Mesenchymal stem cell (in vitro differentiated cells and primary cell): Measurements from ENCODE around the gene MAGEB3.

Source experiments
- DNase-seq: peaks from one replicate; pipeline ENCODE4 v3.0.0-alpha.2; 2013
- H2AFZ ChIP-seq: one replicate; pipeline ENCODE4 v1.6.1; 2013; ENCODE audit warnings: low read depth, mild to moderate bottlenecking, control low read depth, inconsistent platforms, low read length, moderate library complexity
- H2AK5ac ChIP-seq: 2 replicates; pipeline ENCODE4 v1.6.1; 2013; ENCODE audit warnings: low read length, moderate library complexity, mild to moderate bottlenecking, inconsistent platforms; ENCODE audit not compliant: severe bottlenecking
- H2BK120ac ChIP-seq: one replicate; pipeline ENCODE4 v1.6.1; 2013; ENCODE audit warnings: low read depth, mild to moderate bottlenecking, inconsistent platforms, low read length, moderate library complexity
- H2BK12ac ChIP-seq, 2 experiments: one replicate each; pipeline ENCODE4 v1.6.1; 2013; ENCODE audit warnings: inconsistent platforms in 2 of 2, low read length in 2 of 2, mild to moderate bottlenecking in 2 of 2, moderate library complexity in 2 of 2, control low read depth in 1 of 2
- H2BK15ac ChIP-seq: one replicate; pipeline ENCODE4 v1.6.1; 2013; ENCODE audit warnings: mild to moderate bottlenecking, low read depth, inconsistent platforms; ENCODE audit not compliant: poor library complexity, severe bottlenecking
- H2BK5ac ChIP-seq: 2 replicates; pipeline ENCODE4 v1.6.1; 2013; ENCODE audit warnings: low read depth, mild to moderate bottlenecking, low read length, control low read depth, inconsistent platforms; ENCODE audit not compliant: poor library complexity, severe bottlenecking
- H3K14ac ChIP-seq, 2 experiments: one replicate each; pipeline ENCODE4 v1.6.1; 2013; ENCODE audit warnings: inconsistent platforms in 2 of 2, low read length in 2 of 2, control low read depth in 1 of 2, mild to moderate bottlenecking in 1 of 2, moderate library complexity in 1 of 2
- H3K18ac ChIP-seq, 2 experiments: one replicate each; pipeline ENCODE4 v1.6.1; 2013; ENCODE audit warnings: inconsistent platforms in 2 of 2, low read length in 2 of 2, control low read depth in 1 of 2, low read depth in 1 of 2, mild to moderate bottlenecking in 1 of 2
- H3K23ac ChIP-seq, 2 experiments: one replicate each; pipeline ENCODE4 v1.6.1; 2013; ENCODE audit warnings: inconsistent platforms in 2 of 2, low read length in 2 of 2, mild to moderate bottlenecking in 2 of 2, moderate library complexity in 2 of 2, control low read depth in 1 of 2
- H3K27ac ChIP-seq: 2 replicates; pipeline ENCODE4 v1.5.1; 2013; ENCODE audit warnings: mild to moderate bottlenecking, moderate library complexity, low read length, control low read depth, inconsistent platforms; ENCODE audit not compliant: poor library complexity, severe bottlenecking
- H3K27me3 ChIP-seq, 2 experiments: 2 replicates each; pipeline versions ENCODE4 v1.6.1 to v1.7.0; 2013; ENCODE audit warnings: low read length in 2 of 2, mild to moderate bottlenecking in 2 of 2, moderate library complexity in 2 of 2, control low read depth in 1 of 2, inconsistent platforms in 1 of 2; ENCODE audit not compliant: control insufficient read depth in 1 of 2, insufficient read depth in 1 of 2
- H3K36me3 ChIP-seq, 2 experiments: 2 replicates each; pipeline versions ENCODE4 v1.6.1 to v1.7.0; 2013; ENCODE audit warnings: low read length in 2 of 2, control low read depth in 1 of 2, inconsistent platforms in 1 of 2, low read depth in 1 of 2, mild to moderate bottlenecking in 1 of 2; ENCODE audit not compliant: insufficient read depth in 2 of 2, control insufficient read depth in 1 of 2
- H3K4ac ChIP-seq, 2 experiments: one replicate each; pipeline ENCODE4 v1.6.1; 2013; ENCODE audit warnings: inconsistent platforms in 2 of 2, low read length in 2 of 2, mild to moderate bottlenecking in 2 of 2, moderate library complexity in 2 of 2, control low read depth in 1 of 2, low read depth in 1 of 2
- H3K4me1 ChIP-seq: 2 replicates; pipeline ENCODE4 v1.6.1; 2013; ENCODE audit warnings: low read depth, low read length, control low read depth; ENCODE audit not compliant: control insufficient read depth, insufficient read depth
- H3K4me2 ChIP-seq: 2 replicates; pipeline ENCODE4 v1.6.1; 2013; ENCODE audit warnings: low read length, mild to moderate bottlenecking, inconsistent platforms; ENCODE audit not compliant: poor library complexity, severe bottlenecking
- H3K4me3 ChIP-seq, 2 experiments: 2 replicates each; pipeline versions ENCODE4 v1.5.1 to v1.7.0; 2013; ENCODE audit warnings: low read length in 2 of 2, mild to moderate bottlenecking in 2 of 2, control low read depth in 1 of 2, low read depth in 1 of 2; ENCODE audit not compliant: insufficient read depth in 1 of 2
- H3K79me1 ChIP-seq: replicated peaks from 2 replicates; pipeline ENCODE4 v1.6.1; 2013; ENCODE audit warnings: mild to moderate bottlenecking, control low read depth, low read length, inconsistent platforms; ENCODE audit not compliant: poor library complexity, severe bottlenecking
- H3K9ac ChIP-seq: 2 replicates; pipeline ENCODE4 v1.7.0; 2013; ENCODE audit warnings: mild to moderate bottlenecking, low read length, moderate library complexity
- H3K9me3 ChIP-seq: 2 replicates; pipeline ENCODE4 v1.7.0; 2013; ENCODE audit warnings: mild to moderate bottlenecking, low read length; ENCODE audit not compliant: control insufficient read depth
- H4K8ac ChIP-seq: one replicate; pipeline ENCODE4 v1.6.1; 2013; ENCODE audit warnings: inconsistent platforms, mild to moderate bottlenecking, low read length, moderate library complexity
- H4K91ac ChIP-seq: one replicate; pipeline ENCODE4 v1.6.1; 2013; ENCODE audit warnings: mild to moderate bottlenecking, low read length, inconsistent platforms
- WGBS: methylation state at CpG from one replicate; pipeline ENCODE4 v1.1.7; 2013; ENCODE audit warnings: mixed read lengths; 5-methylcytosine and 5-hydroxymethylcytosine counted together

The MAGEB3 gene

DNA sequence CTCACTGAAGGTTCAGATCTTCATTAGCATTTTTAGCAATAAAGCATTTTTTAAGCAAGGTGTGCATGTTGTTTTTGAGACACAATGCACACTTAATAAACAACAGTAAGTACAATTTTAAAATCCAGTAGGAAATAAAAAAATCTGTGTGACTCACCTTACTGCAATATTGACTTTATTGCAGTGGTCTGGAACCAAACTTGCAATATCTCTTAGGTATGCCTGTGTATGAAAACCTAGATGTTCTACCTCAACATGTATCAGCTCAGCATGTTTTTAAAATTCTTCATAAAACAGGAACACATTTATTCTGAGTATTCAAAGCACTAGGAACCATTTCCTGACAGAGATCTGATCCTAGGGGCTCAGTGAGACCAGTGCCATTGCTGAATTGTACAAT lies 52.1 kb downstream of the MAGEB3 start:
- no peak overlapping the region for H3K4me2 ChIP-seq
- no peaks in the 10 kb centered on the region for H3K36me3 ChIP-seq
- H3K23ac ChIP-seq = no peak overlapping the region
- no peak overlapping the region for H4K91ac ChIP-seq
- H2BK120ac ChIP-seq = no peak overlapping the region
- no peak overlapping the region for H3K18ac ChIP-seq
- H3K4me3 ChIP-seq = no peak overlapping the region
- H3K14ac ChIP-seq = no peak overlapping the region
- no peak overlapping the region for H2AK5ac ChIP-seq
- no peaks in the 10 kb centered on the region for H3K9me3 ChIP-seq
- no peaks in the 10 kb centered on the region for H3K4me1 ChIP-seq
- no peak overlapping the region for H2AFZ ChIP-seq
- peak overlapping the region; percentile 88 for H3K9ac ChIP-seq
- no peak overlapping the region for H2BK15ac ChIP-seq
- no peak overlapping the region for H4K8ac ChIP-seq
- H3K27ac ChIP-seq = peak overlapping the region; percentile 39
- H3K79me1 ChIP-seq = no peaks in the 10 kb centered on the region
- no peaks in the 10 kb centered on the region for H3K27me3 ChIP-seq
- H3K4ac ChIP-seq = no peak overlapping the region
- H2BK12ac ChIP-seq = no peak overlapping the region
- DNase-seq = no peak
- H2BK5ac ChIP-seq = no peak overlapping the region

GRCh38 chrX:30283456-30284200 lies 53.2 kb downstream of the MAGEB3 start:
- no peak overlapping the region for H2BK15ac ChIP-seq
- peak; percentile 94 for DNase-seq
- H3K14ac ChIP-seq = no peak overlapping the region
- H3K27me3 ChIP-seq = no peaks in the 10 kb centered on the region
- no peak overlapping the region for H4K8ac ChIP-seq
- H3K23ac ChIP-seq = no peak overlapping the region
- H3K4me1 ChIP-seq = no peaks in the 10 kb centered on the region
- no peak overlapping the region for H3K4me2 ChIP-seq
- H2BK12ac ChIP-seq = no peak overlapping the region
- peak overlapping the region; percentile 4 for H2BK5ac ChIP-seq
- H3K4me3 ChIP-seq = peak overlapping the region in 1 of 2 experiments; percentile 19
- no peaks in the 10 kb centered on the region for H3K79me1 ChIP-seq
- no peaks in the 10 kb centered on the region for H3K36me3 ChIP-seq
- peak overlapping the region; percentile 85 for H3K27ac ChIP-seq
- no peak overlapping the region for H2AFZ ChIP-seq
- no peak overlapping the region for H4K91ac ChIP-seq
- H3K9me3 ChIP-seq = no peaks in the 10 kb centered on the region
- H2AK5ac ChIP-seq = no peak overlapping the region
- H2BK120ac ChIP-seq = no peak overlapping the region
- peak overlapping the region; percentile 88 for H3K9ac ChIP-seq
- peak overlapping the region in 1 of 2 experiments; percentile 12 for H3K18ac ChIP-seq
- no peak overlapping the region for H3K4ac ChIP-seq
- WGBS = no CpG with 5 or more reads among the region's 3 CpGs
